ENCODE data around the gene DDX28. TPM values are rescaled to one million over a fixed set of nuclear protein-coding genes. Genes with fewer than 3 reads are reported as not detected.

DDX28 gene
- total RNA-seq (2014; rRNA removed) (13.4 and 16.6 TPM in 2 replicates), Bru-seq, nascent RNA (percentile 79 among the genes with signal in this experiment), BruChase-seq, experiment 1, labeled RNA remaining after a 6-hour chase (percentile 41 among the genes with signal in this experiment), BruChase-seq, experiment 2, labeled RNA remaining after a 2-hour chase (percentile 80 among the genes with signal in this experiment)
- long read RNA-seq, transcript DDX28-201 (1 exons, 2,169 nt), result major isoform, 18 of 18 reads
- long read RNA-seq, partial matches to known transcripts, result 0 of 18 reads
- long read RNA-seq, other reads (novel, unspliced or antisense), result 0 of 18 reads

GRCh38 chr16:68022728-68023537 lies at the start of gene DDX28, which contains the start of gene DUS2:
Gene DDX28, minus strand, starts transcription at chr16:68023232. Its CDS starts 30 bp downstream, at chr16:68023202.
Gene DUS2, plus strand, starts transcription at chr16:68023284. Its CDS starts 14,740 bp downstream, at chr16:68038024.
- CTCF ChIA-PET, result interaction anchor here (0.6 to 0.9 kb wide), 3 partner anchors 18 to 350 kb away, joined by 3 to 4 read pairs (median 3); no protein-coding TSS in a partner anchor
- no peaks in the 10 kb centered on the region for H4K20me1 ChIP-seq (ENCODE audit: low read length)
- no peaks in the 10 kb centered on the region for H3K9me3 ChIP-seq (ENCODE audit: low read length)
- H3K9ac ChIP-seq (ENCODE audit: low read length), result peak within 1 kb of the TSS; percentile 97
- peak within 1 kb of the TSS; percentile 100 for H3K4me2 ChIP-seq (ENCODE audit: low read length)
- H3K79me2 ChIP-seq (ENCODE audit: low read length), result peaks cover 39% of the 10 kb centered on the region
- no peaks in the 10 kb centered on the region for H3F3A ChIP-seq (ENCODE audit: low read length, unreplicated experiment)
- intact Hi-C loops (cut with micrococcal nuclease), result no loop called here
- peaks cover 5% of the 10 kb centered on the region; the same call in 1 of the 2 replicates for H3K4me1 ChIP-seq (ENCODE audit: insufficient read depth, low read length)
- POLR2A ChIA-PET (ENCODE audit: unreplicated experiment), result interaction anchor here (0.6 kb wide), 2 partner anchors 96 to 121 kb away, joined by 3 read pairs; no protein-coding TSS in a partner anchor
- peak; percentile 88 for DNase-seq
- H2AFZ ChIP-seq (ENCODE audit: low read length), result peak within 1 kb of the TSS; percentile 94
- H3K36me3 ChIP-seq (ENCODE audit: low read depth, low read length), result no peaks in the 10 kb centered on the region
- no TSS peak for BruUV-seq (replicated peaks)
- peak; percentile 88 for ATAC-seq
- peak within 1 kb of the TSS; percentile 31 for H3K27ac ChIP-seq (ENCODE audit: low read length)
- no peaks in the 10 kb centered on the region for H3K9me2 ChIP-seq (replicated peaks; ENCODE audit: low read length)
- no peaks in the 10 kb centered on the region for H3K27me3 ChIP-seq (ENCODE audit: low read length)
- TF ChIP-seq EZH2phosphoT487 (IDR thresholded peaks at IDR 0.05; ENCODE audit: borderline replicate concordance, low read length) (no peak), CTCF (conservative IDR thresholded peaks at IDR 0.05; ENCODE audit: low read depth, low read length) (no peak), EZH2 (IDR thresholded peaks at IDR 0.05; ENCODE audit: low read length, unreplicated experiment) (no peak)
- H3K4me3 ChIP-seq (ENCODE audit: low read length), result peak within 1 kb of the TSS; percentile 100

- no peaks in the 10 kb centered on the region for H3K27me3 ChIP-seq (ENCODE audit: low read length)
- H3K36me3 ChIP-seq (ENCODE audit: low read depth, low read length), result peaks cover 3% of the 10 kb centered on the region; the same call in 1 of the 2 replicates
- H3K4me2 ChIP-seq (ENCODE audit: low read length), result no peak overlapping the region
- intact Hi-C loops (cut with micrococcal nuclease), result no loop called here
- no peaks in the 10 kb centered on the region for H3K79me2 ChIP-seq (ENCODE audit: low read length)
- no peak overlapping the region for H3K9ac ChIP-seq (ENCODE audit: low read length)
- no peak overlapping the region for H2AFZ ChIP-seq (ENCODE audit: low read length)
- no peak for TF ChIP-seq CTCF (conservative IDR thresholded peaks at IDR 0.05; ENCODE audit: low read depth, low read length)
- TF ChIP-seq EZH2phosphoT487 (IDR thresholded peaks at IDR 0.05; ENCODE audit: borderline replicate concordance, low read length), result no peak
- TF ChIP-seq EZH2 (IDR thresholded peaks at IDR 0.05; ENCODE audit: low read length, unreplicated experiment), result no peak
- H4K20me1 ChIP-seq (ENCODE audit: low read length), result no peaks in the 10 kb centered on the region
- DNase-seq, result peak; percentile 70
- no TSS peak for BruUV-seq (replicated peaks)
- peak; percentile 77 for ATAC-seq
- H3K9me2 ChIP-seq (replicated peaks; ENCODE audit: low read length), result no peaks in the 10 kb centered on the region
- CTCF ChIA-PET, result no interaction called here
- POLR2A ChIA-PET (ENCODE audit: unreplicated experiment), result no interaction called here
- no peak overlapping the region for H3K4me3 ChIP-seq (ENCODE audit: low read length)
- peaks cover 8% of the 10 kb centered on the region for H3K4me1 ChIP-seq (ENCODE audit: insufficient read depth, low read length)
- no peaks in the 10 kb centered on the region for H3K9me3 ChIP-seq (ENCODE audit: low read length)
- H3F3A ChIP-seq (ENCODE audit: low read length, unreplicated experiment), result no peaks in the 10 kb centered on the region
- no peak overlapping the region for H3K27ac ChIP-seq (ENCODE audit: low read length)
Measured at GRCh38 chr16:68072038-68072695, 49.1 kb upstream of the DDX28 start.
